ENCODE results near the gene ARSD.
"Not testable (repeated sequence)": the region's sequence is repeated elsewhere in the genome, so short reads cannot be mapped to it uniquely, and the experiment has no call there.

The ARSD gene, protein sequence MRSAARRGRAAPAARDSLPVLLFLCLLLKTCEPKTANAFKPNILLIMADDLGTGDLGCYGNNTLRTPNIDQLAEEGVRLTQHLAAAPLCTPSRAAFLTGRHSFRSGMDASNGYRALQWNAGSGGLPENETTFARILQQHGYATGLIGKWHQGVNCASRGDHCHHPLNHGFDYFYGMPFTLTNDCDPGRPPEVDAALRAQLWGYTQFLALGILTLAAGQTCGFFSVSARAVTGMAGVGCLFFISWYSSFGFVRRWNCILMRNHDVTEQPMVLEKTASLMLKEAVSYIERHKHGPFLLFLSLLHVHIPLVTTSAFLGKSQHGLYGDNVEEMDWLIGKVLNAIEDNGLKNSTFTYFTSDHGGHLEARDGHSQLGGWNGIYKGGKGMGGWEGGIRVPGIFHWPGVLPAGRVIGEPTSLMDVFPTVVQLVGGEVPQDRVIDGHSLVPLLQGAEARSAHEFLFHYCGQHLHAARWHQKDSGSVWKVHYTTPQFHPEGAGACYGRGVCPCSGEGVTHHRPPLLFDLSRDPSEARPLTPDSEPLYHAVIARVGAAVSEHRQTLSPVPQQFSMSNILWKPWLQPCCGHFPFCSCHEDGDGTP

GRCh38 chrX:2928583-2929434 is at the start of gene ARSD:
Gene ARSD (minus strand): TSS chrX:2929339. CDS start chrX:2929275, 64 bp downstream.
- DNase-seq, result peak in 1 of 4 experiments; percentile 18

GRCh38 chrX:2978639-2979038 is 49.5 kb upstream of the ARSD start:
- not testable (repeated sequence) for DNase-seq

DNA sequence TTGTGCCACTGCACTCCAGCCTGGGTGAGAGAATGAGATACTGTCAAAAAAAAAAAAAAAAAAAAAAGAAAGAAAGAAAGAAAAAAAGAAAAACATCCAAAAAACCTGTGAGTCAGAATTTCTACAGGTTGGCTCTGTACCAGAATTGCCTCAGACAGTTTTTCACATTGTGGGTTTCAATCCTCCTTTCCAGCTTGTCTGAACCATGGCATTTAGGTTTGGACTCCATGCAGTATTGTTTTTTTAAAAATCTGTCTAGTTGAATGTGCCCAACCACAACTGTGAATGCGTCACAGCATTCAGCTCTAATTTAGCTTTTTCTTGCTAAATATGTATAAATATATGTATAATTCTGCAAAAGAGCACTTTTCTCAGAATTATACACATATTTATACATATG is 45.8 kb upstream of the ARSD start:
- DNase-seq, result no peak

DNA sequence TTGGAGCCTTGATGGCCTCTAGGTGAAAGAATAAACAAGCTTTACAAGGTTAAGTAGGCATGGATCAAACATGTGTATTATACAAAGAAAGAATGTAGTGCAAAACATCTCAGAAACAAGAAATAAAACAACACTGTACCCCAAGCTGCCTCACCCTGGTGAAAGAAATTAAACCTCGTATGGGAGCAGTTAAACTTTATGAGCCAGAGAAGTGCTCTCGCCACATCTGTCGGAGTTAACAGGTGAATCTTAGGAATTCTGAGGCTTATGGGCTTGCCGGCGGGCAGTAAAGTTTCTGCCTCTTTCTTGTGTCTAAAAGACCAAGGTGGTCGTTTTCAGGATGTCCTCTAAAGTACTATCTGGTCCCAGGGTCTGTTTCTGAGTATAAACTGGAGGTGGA is 43.3 kb upstream of the ARSD start:
- no peak for DNase-seq

GRCh38 chrX:2969021-2969420 is 39.9 kb upstream of the ARSD start:
- DNase-seq, result no peak

- DNase-seq, result no peak
These were observed 39.1 kb upstream of the ARSD start for GRCh38 chrX:2967998-2968909.

DNA sequence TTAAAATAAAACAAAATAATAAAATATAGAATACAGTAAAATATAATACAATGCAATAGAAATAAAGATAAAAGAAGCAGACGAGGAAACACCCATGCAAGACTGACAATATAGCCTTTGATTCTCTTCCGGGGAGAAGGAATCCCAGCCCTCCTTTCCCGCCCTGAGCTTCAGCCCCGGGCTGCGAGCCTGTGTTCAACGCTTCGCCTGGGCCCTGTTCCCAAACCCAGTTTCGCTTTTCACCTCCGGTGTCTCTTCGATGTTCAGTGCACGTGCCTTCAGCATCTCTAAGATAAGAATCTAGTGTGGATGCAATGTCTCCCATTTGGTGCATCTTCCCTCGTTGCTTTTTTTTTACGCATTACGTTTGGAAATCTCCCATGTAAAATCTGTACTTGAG is 38.4 kb upstream of the ARSD start:
- DNase-seq, result no peak

DNA sequence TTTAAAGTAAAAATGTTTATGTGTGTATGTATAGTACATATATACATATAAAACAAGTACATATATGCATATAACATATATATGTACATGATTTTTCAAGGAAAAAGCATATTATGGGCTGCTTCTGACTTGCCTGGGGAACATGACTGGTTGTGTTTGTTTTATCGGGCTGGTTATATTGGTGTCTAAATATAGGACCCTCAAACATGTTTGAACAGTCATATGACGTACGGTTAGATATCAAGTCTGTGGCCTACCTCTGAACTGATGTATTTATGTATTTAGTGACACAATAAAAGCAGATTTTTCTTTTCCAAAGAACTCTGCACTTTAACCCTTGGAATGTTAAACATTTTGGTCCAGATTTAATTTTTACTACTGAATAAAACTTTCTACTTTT is 37.9 kb upstream of the ARSD start:
- DNase-seq, result no peak

DNA sequence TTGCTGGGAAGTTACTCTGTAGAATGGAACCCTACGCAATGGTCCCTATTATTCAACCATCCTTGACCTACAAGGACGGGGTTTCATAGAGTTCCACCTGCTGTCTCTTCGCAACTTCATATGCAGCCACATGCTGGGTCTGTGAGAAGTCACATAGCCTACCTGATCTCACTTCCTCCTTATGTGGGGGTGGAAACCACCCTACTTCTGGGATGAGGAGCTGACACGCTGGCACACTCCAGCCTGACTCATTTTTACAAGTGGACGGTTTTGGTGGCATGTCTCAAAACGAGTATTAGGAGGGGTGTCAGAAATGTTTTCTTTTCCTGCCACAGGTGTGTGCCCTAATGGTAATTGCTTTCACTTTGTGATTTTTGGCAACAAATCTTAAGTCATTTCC is 36.8 kb upstream of the ARSD start:
- no peak for DNase-seq

DNA sequence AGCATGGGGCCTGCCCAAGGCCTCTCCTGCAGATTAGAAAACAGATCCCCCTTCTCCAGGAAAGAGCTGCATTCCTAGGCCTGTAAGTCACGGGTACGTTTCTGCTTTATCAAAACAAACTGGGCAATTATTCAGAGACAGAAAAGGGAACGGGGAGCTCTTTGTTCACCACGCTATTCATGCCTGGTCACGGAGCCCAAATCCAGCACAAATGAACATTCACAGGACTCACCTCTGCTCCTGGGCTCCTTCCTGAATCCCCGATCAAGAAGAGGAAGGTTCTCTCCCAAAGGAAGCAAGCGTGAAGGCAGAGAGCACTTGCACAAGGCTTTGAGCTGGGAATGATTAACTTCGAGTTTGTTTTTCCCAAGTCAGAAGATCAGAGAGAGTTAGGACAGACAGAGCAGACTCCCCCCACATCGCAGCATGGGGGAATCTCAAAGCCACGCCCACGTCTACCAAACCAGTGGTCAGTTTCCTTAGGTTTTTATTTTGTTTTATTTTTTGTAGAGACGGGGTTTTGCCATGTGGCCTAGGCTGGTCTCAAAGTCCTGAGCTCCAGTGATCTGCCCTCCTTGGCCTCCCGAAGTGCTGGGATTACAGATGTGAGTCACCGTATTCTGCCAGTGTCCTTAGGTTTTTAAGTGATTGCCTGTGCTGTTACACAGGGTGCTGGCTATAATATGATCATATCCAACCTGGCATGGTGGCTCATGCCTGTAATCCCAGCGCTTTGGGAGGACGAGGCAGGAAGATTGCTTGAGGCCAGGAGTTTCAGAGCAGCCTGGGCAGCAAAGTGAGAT is 35.1 kb upstream of the ARSD start:
- DNase-seq, result not testable (repeated sequence)

GRCh38 chrX:2963449-2963848 is 34.3 kb upstream of the ARSD start:
- not testable (repeated sequence) for DNase-seq

GRCh38 chrX:2962381-2962780 is 33.2 kb upstream of the ARSD start:
- DNase-seq, result no peak

DNA sequence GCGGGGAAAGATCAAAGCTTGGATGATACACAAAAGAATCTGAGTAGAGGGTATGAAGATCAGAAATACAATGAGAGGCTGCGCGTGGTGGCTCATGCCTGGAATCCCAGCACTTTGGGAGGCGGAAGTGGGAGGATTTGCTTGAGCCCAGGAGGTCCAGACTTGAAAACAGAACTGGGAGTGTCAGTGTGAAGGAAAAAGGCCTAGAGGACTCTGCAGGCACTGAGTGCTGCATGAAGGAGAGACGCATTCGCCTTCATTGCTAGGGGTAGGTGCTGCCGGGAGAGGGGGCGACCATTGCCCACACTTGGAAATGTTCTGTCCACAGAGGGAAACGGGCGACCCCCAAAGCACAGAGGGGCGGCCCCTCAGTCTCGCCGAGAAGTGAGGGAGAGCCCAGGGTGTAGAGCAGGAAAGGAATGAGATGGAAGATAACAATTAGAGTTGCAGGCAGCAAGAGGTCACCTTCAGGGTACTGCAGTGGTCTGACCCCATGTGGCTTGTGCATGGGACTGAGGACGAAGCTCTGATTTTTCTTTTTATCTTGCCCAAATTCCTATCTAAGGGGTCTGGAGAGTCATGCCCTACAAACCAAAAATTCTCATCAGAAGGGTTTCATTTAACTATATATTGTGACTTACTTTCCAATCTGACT is 31.8 kb upstream of the ARSD start:
- no peak for DNase-seq

DNA sequence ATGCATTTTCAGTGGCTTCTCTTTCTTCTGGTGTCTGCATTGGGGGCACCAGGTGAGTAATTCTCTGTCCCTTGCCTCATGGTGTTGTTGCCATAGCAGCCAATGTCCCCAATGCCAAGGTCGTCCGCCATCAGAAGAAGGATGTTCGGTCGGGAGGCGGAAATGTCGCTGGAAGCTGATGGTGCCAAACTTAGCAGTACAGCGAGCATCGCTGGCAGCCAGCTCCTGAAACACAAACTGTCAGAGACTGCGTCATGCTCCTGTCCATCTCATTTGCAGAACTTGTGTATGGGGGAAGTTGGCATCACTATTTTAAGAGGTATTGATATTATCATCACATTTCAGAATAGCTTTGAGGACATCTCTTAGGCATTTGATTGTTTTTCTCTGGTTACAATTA is 29.1 kb upstream of the ARSD start:
- no peak for DNase-seq

DNA sequence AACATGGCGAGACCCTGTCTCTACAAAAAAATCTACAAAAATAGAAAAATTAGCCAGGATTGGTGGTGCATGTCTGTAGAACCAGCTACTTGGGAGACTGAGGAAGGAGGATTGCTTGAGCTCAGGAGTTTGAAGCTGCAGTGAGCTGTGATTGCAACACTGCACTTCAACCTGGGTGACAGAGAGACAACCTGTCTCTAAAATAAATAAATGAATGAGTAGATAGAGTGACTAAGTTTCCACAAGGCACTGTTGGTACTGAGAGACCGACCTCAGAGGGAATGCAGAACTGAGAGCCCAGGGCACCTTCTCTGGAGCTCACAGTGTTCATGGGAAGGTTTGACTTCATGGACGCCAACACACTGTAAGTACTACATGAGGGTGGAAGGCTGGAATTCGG is 26.7 kb upstream of the ARSD start:
- no peak for DNase-seq

- no peak for DNase-seq
These were observed 26.1 kb upstream of the ARSD start for GRCh38 chrX:2955281-2955680.

DNA sequence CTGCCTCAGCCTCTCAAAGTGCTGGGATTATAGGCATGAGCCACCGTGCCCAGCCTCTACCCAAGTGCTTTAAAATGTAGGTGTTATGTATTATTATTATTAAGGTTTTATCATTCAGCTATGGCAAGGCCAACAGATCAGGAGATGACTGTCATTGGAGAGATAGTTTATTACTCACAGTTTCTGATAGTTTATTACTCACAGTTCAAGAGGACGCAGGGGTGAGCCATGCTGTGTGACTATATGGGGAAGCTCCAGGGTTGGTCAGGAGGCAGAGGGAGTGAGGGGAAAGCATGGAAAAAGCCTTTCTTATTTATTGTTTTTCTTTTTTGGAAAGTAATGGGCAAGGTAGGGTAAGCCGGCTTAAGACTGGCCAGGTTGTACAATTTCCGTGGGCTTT is 25.4 kb upstream of the ARSD start:
- no peak for DNase-seq

GRCh38 chrX:2937942-2938341 is 8.8 kb upstream of the ARSD start:
- DNase-seq, result not testable (repeated sequence)

GRCh38 chrX:2934715-2935710 is 5.9 kb upstream of the ARSD start:
- DNase-seq, result no peak
